Measurements from ENCODE around the gene NOB1. TPM values are rescaled to one million over a fixed set of nuclear protein-coding genes. Genes with fewer than 3 reads are reported as not detected.

The NOB1 gene
- total and polyA plus RNA-seq, 9 of the 15 experiments (the other 6 are each of a cell fraction or from before 2014, with no cell fraction given), result 42.4 to 148 (median 116) TPM

GRCh38 chr16:69761983-69762813 is 7.5 kb upstream of the NOB1 start, which contains the start of gene WWP2 (continued):
- peak; percentile 83 for TF ChIP-seq REST (IDR thresholded peaks at IDR 0.05; ENCODE audit: borderline replicate concordance)
- no peak for TF ChIP-seq REST (CRISPR knock-in tag; IDR thresholded peaks at IDR 0.05; ENCODE audit: low read depth)
- TF ChIP-seq CEBPZ (IDR thresholded peaks at IDR 0.05; ENCODE audit: borderline replicate concordance, low read depth, low read length), result no peak
- TF ChIP-seq ATF1 (CRISPR knock-in tag; IDR thresholded peaks at IDR 0.05), result no peak
- TF ChIP-seq ATF1 (tag; IDR thresholded peaks at IDR 0.05), result 0 out of 2 replicates have a peak, but pooled peaks have one; percentile 5
- TF ChIP-seq YBX1 (IDR thresholded peaks at IDR 0.05), result no peak
- TF ChIP-seq MCM3 (IDR thresholded peaks at IDR 0.05), result no peak
- TF ChIP-seq UBTF (IDR thresholded peaks at IDR 0.05; ENCODE audit: borderline replicate concordance in 1 of 2, low read depth in 2 of 2, low read length in 2 of 2), result no peak
- peak; percentile 77; the same call in 1 of the 2 replicates for TF ChIP-seq ILF3 (IDR thresholded peaks at IDR 0.05; ENCODE audit: borderline replicate concordance)
- no peak for TF ChIP-seq MCM5 (IDR thresholded peaks at IDR 0.05; ENCODE audit: low read depth)
- no peak for TF ChIP-seq PURB (CRISPR knock-in tag; IDR thresholded peaks at IDR 0.05; ENCODE audit: low read depth)
- TF ChIP-seq TEAD1 (CRISPR knock-in tag; IDR thresholded peaks at IDR 0.05), result no peak
- TF ChIP-seq ZNF124 (CRISPR knock-in tag; IDR thresholded peaks at IDR 0.05), result no peak
- no peak for TF ChIP-seq NCOA1 (IDR thresholded peaks at IDR 0.05; ENCODE audit: low read depth)
- no peak; the same call in 1 of the 2 replicates for TF ChIP-seq MTA3 (IDR thresholded peaks at IDR 0.05; ENCODE audit: borderline replicate concordance)

Measured in K562 (cell line).